ENCODE measurements around the gene SLC19A2. TPM values are rescaled to one million over a fixed set of nuclear protein-coding genes. Genes with fewer than 3 reads are reported as not detected.

SLC19A2 gene
- total RNA-seq, 1 donor from 2014 or later: 12.3 TPM

- H3K4me3 ChIP-seq (ENCODE audit: low read depth, low read length): no peak overlapping the region
- no peak for TF ChIP-seq CTCF (conservative IDR thresholded peaks at IDR 0.05; ENCODE audit: low read depth, low read length)
- DNase-seq (ENCODE audit: low read depth): no peak
Observed at GRCh38 chr1:169517558-169518186, 31.9 kb upstream of the SLC19A2 start.

GRCh38 chr1:169515641-169516040 lies 29.9 kb upstream of the SLC19A2 start:
- TF ChIP-seq CTCF (conservative IDR thresholded peaks at IDR 0.05; ENCODE audit: low read depth, low read length): no peak
- no peak overlapping the region for H3K4me3 ChIP-seq (ENCODE audit: low read depth, low read length)
- DNase-seq (ENCODE audit: low read depth): no peak

GRCh38 chr1:169514566-169515270 lies 29.0 kb upstream of the SLC19A2 start:
- no peak overlapping the region for H3K4me3 ChIP-seq (ENCODE audit: low read depth, low read length)

GRCh38 chr1:169513208-169513607 lies 27.5 kb upstream of the SLC19A2 start:
- no peak for DNase-seq (ENCODE audit: low read depth)
- H3K4me3 ChIP-seq (ENCODE audit: low read depth, low read length): no peak overlapping the region
- no peak for TF ChIP-seq CTCF (conservative IDR thresholded peaks at IDR 0.05; ENCODE audit: low read depth, low read length)

More at GRCh38 chr1:169514566-169515270, 29.0 kb upstream of the SLC19A2 start:
- no peak for DNase-seq (ENCODE audit: low read depth)
- TF ChIP-seq CTCF (conservative IDR thresholded peaks at IDR 0.05; ENCODE audit: low read depth, low read length): no peak

- no peak for TF ChIP-seq CTCF (conservative IDR thresholded peaks at IDR 0.05; ENCODE audit: low read depth, low read length)
- H3K4me3 ChIP-seq (ENCODE audit: low read depth, low read length): no peak overlapping the region
- peak; percentile 63 for DNase-seq (ENCODE audit: low read depth)
Observed at GRCh38 chr1:169511316-169512005, 25.7 kb upstream of the SLC19A2 start.

GRCh38 chr1:169510060-169510459 lies 24.3 kb upstream of the SLC19A2 start:
- no peak for TF ChIP-seq CTCF (conservative IDR thresholded peaks at IDR 0.05; ENCODE audit: low read depth, low read length)

More at GRCh38 chr1:169510060-169510459, 24.3 kb upstream of the SLC19A2 start:
- H3K4me3 ChIP-seq (ENCODE audit: low read depth, low read length): no peak overlapping the region
- no peak for DNase-seq (ENCODE audit: low read depth)

Data from epithelial cell of proximal tubule (primary cell).